Stimulated activated CD4-positive, alpha-beta T cell treated with anti-CD3 and anti-CD28 coated beads, Interleukin-12 subunit alpha, Interleukin-12 subunit beta, amount 100 ng/mL, for 4 hours (primary cell): ENCODE results near the gene FSD2.
"Not testable (repeated sequence)": the region's sequence is repeated elsewhere in the genome, so short reads cannot be mapped to it uniquely, and the experiment has no call there.

Experiments
- DNase-seq: peaks from one replicate; pipeline ENCODE4 v3.0.0-alpha.2; 2020

The FSD2 gene

GRCh38 chr15:82715003-82715402 is 90.9 kb downstream of the FSD2 start:
- no peak for DNase-seq

- DNase-seq, result no peak
These were observed 91.9 kb downstream of the FSD2 start for GRCh38 chr15:82714016-82714415.

GRCh38 chr15:82712036-82712435 is 93.8 kb downstream of the FSD2 start:
- no peak for DNase-seq

- no peak for DNase-seq
These were observed 94.9 kb downstream of the FSD2 start for GRCh38 chr15:82710926-82711490.

GRCh38 chr15:82710208-82710555 is 95.7 kb downstream of the FSD2 start:
- DNase-seq, result no peak

GRCh38 chr15:82709421-82710207 is 96.3 kb downstream of the FSD2 start, which contains the start of gene AP3B2:
Gene AP3B2 (minus strand): TSS chr15:82709875. CDS start chr15:82709706, 169 bp downstream.
- DNase-seq, result peak; percentile 70

- DNase-seq, result no peak
These were observed 96.8 kb downstream of the FSD2 start for GRCh38 chr15:82709081-82709420.

GRCh38 chr15:82705856-82706255 is 100.0 kb downstream of the FSD2 start:
- not testable (repeated sequence) for DNase-seq
